Measurements from ENCODE around the gene RAB4A.

DNA sequence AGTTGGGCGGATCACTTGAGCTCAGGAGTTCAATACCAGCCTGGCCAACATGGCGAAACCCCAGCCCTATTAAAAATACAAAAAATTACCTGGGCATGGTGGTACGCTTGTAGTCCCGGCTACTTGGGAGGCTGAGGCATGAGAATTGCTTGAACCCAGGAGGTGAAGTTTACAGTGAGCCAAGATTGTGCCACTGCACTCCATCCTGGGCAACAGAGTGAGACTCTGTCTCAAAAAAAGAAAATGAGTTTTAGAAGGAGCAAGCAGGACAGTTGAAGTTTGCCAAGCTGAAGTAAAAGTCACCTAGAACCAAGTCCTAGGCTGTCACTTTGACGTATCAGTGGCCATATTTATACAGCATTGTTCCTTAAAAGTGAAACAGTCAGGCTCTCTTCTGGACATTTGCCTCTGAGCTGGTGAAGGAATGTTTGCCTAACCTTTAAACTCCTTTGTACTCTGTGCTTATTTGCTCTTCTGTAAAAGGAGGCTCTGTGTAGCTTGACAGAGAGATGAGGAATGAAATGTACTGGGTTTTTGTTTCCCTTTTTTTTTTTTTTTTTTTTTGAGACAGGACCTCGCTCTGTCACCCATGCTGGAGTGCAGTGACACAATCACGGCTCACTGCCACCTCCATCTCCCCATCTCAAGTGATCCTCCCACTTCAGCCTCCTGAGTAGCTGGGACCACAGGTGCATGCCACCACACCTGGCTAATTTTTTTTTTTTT, 2.8 kb downstream of the RAB4A start:
- TF ChIP-seq POLR2A (IDR thresholded peaks at IDR 0.05; ENCODE audit: low read length) = no peak
- no peak for TF ChIP-seq GATA1 (IDR thresholded peaks at IDR 0.05; ENCODE audit: low read depth, low read length)

Data from erythroblast (primary cell).